ENCODE data around the gene ZCCHC17. TPM values are rescaled to one million over a fixed set of nuclear protein-coding genes. Genes with fewer than 3 reads are reported as not detected.
"Not testable (repeated sequence)": the region's sequence is repeated elsewhere in the genome, so short reads cannot be mapped to it uniquely, and the experiment has no call there.

The ZCCHC17 gene
- total RNA-seq, 1 experiment from 2014 or later, result 48.8 TPM

DNA sequence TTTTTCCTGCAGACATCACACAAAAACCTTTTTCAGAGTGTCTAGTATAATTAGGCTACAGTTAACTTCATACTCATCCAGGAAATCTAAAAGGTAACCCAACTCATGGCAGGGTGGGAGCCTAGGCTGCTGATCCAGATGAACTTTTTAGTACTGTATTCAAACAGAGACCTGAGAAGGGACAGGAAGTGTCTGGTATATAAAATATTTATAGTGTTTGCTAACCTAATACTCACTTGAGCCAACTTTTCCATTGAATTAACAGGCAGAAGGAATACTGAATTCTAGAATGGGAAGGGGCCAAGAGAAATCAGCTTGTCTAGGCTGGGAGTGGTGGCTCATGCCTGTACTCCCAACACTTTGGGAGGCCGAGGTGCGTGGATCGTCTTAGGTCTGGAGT, 34.9 kb upstream of the ZCCHC17 start:
- Histone ChIP-seq H3K9me3 (ENCODE audit: low read depth, low read length, poor library complexity, severe bottlenecking) (no peaks in the 10 kb centered on the region), H3K4me1 (ENCODE audit: insufficient read depth, low read length, poor library complexity, severe bottlenecking) (no peaks in the 10 kb centered on the region), H3K27me3 (replicated peaks; ENCODE audit: insufficient read depth, low read depth, low read length, poor library complexity) (no peaks in the 10 kb centered on the region), H3K27ac (ENCODE audit: low read depth, low read length, poor library complexity, severe bottlenecking) (no peak overlapping the region), H3K36me3 (ENCODE audit: insufficient read depth, low read length, poor library complexity, severe bottlenecking) (peaks cover 72% of the 10 kb centered on the region), H3K4me3 (ENCODE audit: low read depth, low read length, poor library complexity, severe bottlenecking) (no peak overlapping the region)
- POLR2A ChIA-PET (ENCODE audit: low non-redundant PET), result no interaction called here
- BruUV-seq (replicated peaks), result no TSS peak
- DNase-seq (ENCODE audit: low spot score), result no peak
- intact Hi-C loops (cut with micrococcal nuclease; ENCODE audit: unreplicated experiment), result no loop called here
- TF ChIP-seq EZH2 (IDR thresholded peaks at IDR 0.05; ENCODE audit: borderline replicate concordance, low read depth, low read length, poor library complexity, severe bottlenecking), result no peak
- TF ChIP-seq, protein P1, sequence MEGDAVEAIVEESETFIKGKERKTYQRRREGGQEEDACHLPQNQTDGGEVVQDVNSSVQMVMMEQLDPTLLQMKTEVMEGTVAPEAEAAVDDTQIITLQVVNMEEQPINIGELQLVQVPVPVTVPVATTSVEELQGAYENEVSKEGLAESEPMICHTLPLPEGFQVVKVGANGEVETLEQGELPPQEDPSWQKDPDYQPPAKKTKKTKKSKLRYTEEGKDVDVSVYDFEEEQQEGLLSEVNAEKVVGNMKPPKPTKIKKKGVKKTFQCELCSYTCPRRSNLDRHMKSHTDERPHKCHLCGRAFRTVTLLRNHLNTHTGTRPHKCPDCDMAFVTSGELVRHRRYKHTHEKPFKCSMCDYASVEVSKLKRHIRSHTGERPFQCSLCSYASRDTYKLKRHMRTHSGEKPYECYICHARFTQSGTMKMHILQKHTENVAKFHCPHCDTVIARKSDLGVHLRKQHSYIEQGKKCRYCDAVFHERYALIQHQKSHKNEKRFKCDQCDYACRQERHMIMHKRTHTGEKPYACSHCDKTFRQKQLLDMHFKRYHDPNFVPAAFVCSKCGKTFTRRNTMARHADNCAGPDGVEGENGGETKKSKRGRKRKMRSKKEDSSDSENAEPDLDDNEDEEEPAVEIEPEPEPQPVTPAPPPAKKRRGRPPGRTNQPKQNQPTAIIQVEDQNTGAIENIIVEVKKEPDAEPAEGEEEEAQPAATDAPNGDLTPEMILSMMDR (conservative IDR thresholded peaks at IDR 0.05; ENCODE audit: low read depth, low read length), result no peak
- CTCF ChIA-PET, result no interaction called here

DNA sequence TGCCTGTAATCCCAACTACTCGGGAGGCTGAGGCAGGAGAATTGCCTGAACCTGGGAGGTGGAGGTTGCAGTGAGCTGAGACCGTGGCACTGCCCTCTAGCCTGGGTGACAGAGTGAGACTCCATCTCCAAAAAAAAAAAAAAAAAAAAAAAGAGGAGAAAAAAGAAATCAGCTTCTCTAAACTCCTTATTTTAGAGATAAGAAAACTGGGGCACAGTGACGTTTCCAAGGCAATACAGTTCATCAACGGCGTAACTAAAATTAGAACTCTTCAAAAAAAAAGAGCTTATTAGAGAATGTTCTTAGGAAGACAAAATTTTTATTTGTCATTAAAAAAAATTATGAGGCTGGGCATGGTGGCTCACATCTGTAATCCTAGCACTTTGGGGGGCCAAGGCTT, 34.4 kb upstream of the ZCCHC17 start:
- intact Hi-C loops (cut with micrococcal nuclease; ENCODE audit: unreplicated experiment); BruUV-seq (replicated peaks); H3K27ac ChIP-seq (ENCODE audit: low read depth, low read length, poor library complexity, severe bottlenecking); H3K9me3 ChIP-seq (ENCODE audit: low read depth, low read length, poor library complexity, severe bottlenecking); H3K4me1 ChIP-seq (ENCODE audit: insufficient read depth, low read length, poor library complexity, severe bottlenecking); POLR2A ChIA-PET (ENCODE audit: low non-redundant PET); DNase-seq (ENCODE audit: low spot score); CTCF ChIA-PET; H3K27me3 ChIP-seq (replicated peaks; ENCODE audit: insufficient read depth, low read depth, low read length, poor library complexity); H3K4me3 ChIP-seq (ENCODE audit: low read depth, low read length, poor library complexity, severe bottlenecking): not testable (repeated sequence)
- peaks cover 75% of the 10 kb centered on the region for H3K36me3 ChIP-seq (ENCODE audit: insufficient read depth, low read length, poor library complexity, severe bottlenecking)

DNA sequence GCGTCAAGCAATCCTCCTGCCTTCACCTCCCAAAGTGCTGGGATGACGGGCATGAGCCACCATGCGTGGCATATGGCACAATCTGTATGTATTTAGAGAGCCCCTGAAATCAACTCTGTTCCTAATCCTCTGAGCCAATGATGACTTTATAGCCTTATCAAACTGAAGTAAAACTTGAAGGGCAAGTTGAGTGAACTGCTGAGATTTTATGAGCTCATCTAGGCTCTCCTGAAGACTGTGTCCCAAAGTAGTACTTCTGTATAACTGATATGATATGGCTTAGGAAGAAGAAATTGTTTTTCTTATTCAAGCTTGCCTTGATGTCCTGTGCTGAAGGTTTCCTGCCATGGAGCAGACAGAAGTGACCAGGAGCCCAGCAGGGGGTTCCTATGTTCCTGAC, 33.4 kb upstream of the ZCCHC17 start:
- H3K9me3 ChIP-seq (ENCODE audit: low read depth, low read length, poor library complexity, severe bottlenecking), result no peaks in the 10 kb centered on the region
- intact Hi-C loops (cut with micrococcal nuclease; ENCODE audit: unreplicated experiment), result no loop called here
- POLR2A ChIA-PET (ENCODE audit: low non-redundant PET), result no interaction called here

More for the DNA sequence above, 33.4 kb upstream of the ZCCHC17 start:
- CTCF ChIA-PET, result no interaction called here
- no peak for DNase-seq (ENCODE audit: low spot score)
- TF ChIP-seq EZH2 (IDR thresholded peaks at IDR 0.05; ENCODE audit: borderline replicate concordance, low read depth, low read length, poor library complexity, severe bottlenecking), result no peak
- TF ChIP-seq, protein P1 (conservative IDR thresholded peaks at IDR 0.05; ENCODE audit: low read depth, low read length), result no peak
- peaks cover 73% of the 10 kb centered on the region for H3K36me3 ChIP-seq (ENCODE audit: insufficient read depth, low read length, poor library complexity, severe bottlenecking)
- H3K4me3 ChIP-seq (ENCODE audit: low read depth, low read length, poor library complexity, severe bottlenecking), result no peak overlapping the region
- H3K27me3 ChIP-seq (replicated peaks; ENCODE audit: insufficient read depth, low read depth, low read length, poor library complexity), result no peaks in the 10 kb centered on the region
- BruUV-seq (replicated peaks), result no TSS peak
- no peaks in the 10 kb centered on the region for H3K4me1 ChIP-seq (ENCODE audit: insufficient read depth, low read length, poor library complexity, severe bottlenecking)
- no peak overlapping the region for H3K27ac ChIP-seq (ENCODE audit: low read depth, low read length, poor library complexity, severe bottlenecking)
